ENCODE data around the gene UCN. TPM values are rescaled to one million over a fixed set of nuclear protein-coding genes. Genes with fewer than 3 reads are reported as not detected.
"Not testable (repeated sequence)": the region's sequence is repeated elsewhere in the genome, so short reads cannot be mapped to it uniquely, and the experiment has no call there.

Gene UCN
- polyA plus RNA-seq, 1 experiment, result 0.40 TPM

- ChIA-PET POLR2A (interaction anchor here (0.6 to 0.7 kb wide), 2 partner anchors 16 to 25 kb away, joined by 3 to 4 read pairs; partner anchors contain the start of gene EIF2B4), CTCF (no interaction called here)
- DNase-seq (ENCODE audit: low read depth, low spot score), result no peak
- Histone ChIP-seq H3K4me3 (ENCODE audit: low read depth, low read length) (no peak overlapping the region), H3K27ac (ENCODE audit: low read depth, low read length) (no peak overlapping the region), H3K27me3 (ENCODE audit: control insufficient read depth, insufficient read depth, low read length) (no peaks in the 10 kb centered on the region), H3K9me3 (ENCODE audit: control insufficient read depth, insufficient read depth, low read length) (no peaks in the 10 kb centered on the region; the same call in 1 of the 2 replicates)
- TF ChIP-seq CTCF (IDR thresholded peaks at IDR 0.05; ENCODE audit: low read depth, low read length), result no peak
These were observed 45.7 kb upstream of the UCN start for GRCh38 chr2:27353762-27354596.

- H3K27me3 ChIP-seq (ENCODE audit: control insufficient read depth, insufficient read depth, low read length); POLR2A ChIA-PET; H3K9me3 ChIP-seq (ENCODE audit: control insufficient read depth, insufficient read depth, low read length); DNase-seq (ENCODE audit: low read depth, low spot score); H3K27ac ChIP-seq (ENCODE audit: low read depth, low read length); H3K4me3 ChIP-seq (ENCODE audit: low read depth, low read length): not testable (repeated sequence)
- CTCF ChIA-PET, result interaction anchor here (1.4 kb wide), 1 partner anchor 9 kb away, joined by 3 read pairs; no protein-coding TSS in a partner anchor
These were observed 45.1 kb upstream of the UCN start for GRCh38 chr2:27353386-27353761.

GRCh38 chr2:27351802-27352598, 43.8 kb upstream of the UCN start:
- TF ChIP-seq CTCF (IDR thresholded peaks at IDR 0.05; ENCODE audit: low read depth, low read length), result no peak
- H3K27me3 ChIP-seq (ENCODE audit: control insufficient read depth, insufficient read depth, low read length), result no peaks in the 10 kb centered on the region
- CTCF ChIA-PET, result interaction anchor here (1.4 kb wide), 2 partner anchors 8 to 18 kb away, joined by 3 read pairs; partner anchors contain the start of gene EIF2B4
- H3K9me3 ChIP-seq (ENCODE audit: control insufficient read depth, insufficient read depth, low read length), result no peaks in the 10 kb centered on the region; the same call in 1 of the 2 replicates
- H3K4me3 ChIP-seq (ENCODE audit: low read depth, low read length), result no peak overlapping the region
- POLR2A ChIA-PET, result no interaction called here
- H3K27ac ChIP-seq (ENCODE audit: low read depth, low read length), result no peak overlapping the region
- no peak for DNase-seq (ENCODE audit: low read depth, low spot score)

GRCh38 chr2:27350106-27350693, 42.0 kb upstream of the UCN start:
- POLR2A ChIA-PET, result no interaction called here
- Histone ChIP-seq H3K4me3 (ENCODE audit: low read depth, low read length) (no peak overlapping the region), H3K27ac (ENCODE audit: low read depth, low read length) (no peak overlapping the region), H3K27me3 (ENCODE audit: control insufficient read depth, insufficient read depth, low read length) (no peaks in the 10 kb centered on the region), H3K9me3 (ENCODE audit: control insufficient read depth, insufficient read depth, low read length) (no peaks in the 10 kb centered on the region)
- no peak for DNase-seq (ENCODE audit: low read depth, low spot score)
- no peak for TF ChIP-seq CTCF (IDR thresholded peaks at IDR 0.05; ENCODE audit: low read depth, low read length)
- CTCF ChIA-PET, result no interaction called here

- CTCF ChIA-PET, result no interaction called here
These were observed 39.4 kb upstream of the UCN start for GRCh38 chr2:27347641-27348040.

More at GRCh38 chr2:27347641-27348040, 39.4 kb upstream of the UCN start:
- no peak for TF ChIP-seq CTCF (IDR thresholded peaks at IDR 0.05; ENCODE audit: low read depth, low read length)
- DNase-seq (ENCODE audit: low read depth, low spot score), result no peak
- no peak overlapping the region for H3K27ac ChIP-seq (ENCODE audit: low read depth, low read length)
- no peak overlapping the region for H3K4me3 ChIP-seq (ENCODE audit: low read depth, low read length)
- POLR2A ChIA-PET, result interaction anchor here (0.6 kb wide), 1 partner anchor 18 kb away, joined by 4 read pairs; no protein-coding TSS in a partner anchor
- no peaks in the 10 kb centered on the region for H3K27me3 ChIP-seq (ENCODE audit: control insufficient read depth, insufficient read depth, low read length)
- no peaks in the 10 kb centered on the region for H3K9me3 ChIP-seq (ENCODE audit: control insufficient read depth, insufficient read depth, low read length)

Measured in AG04450 (cell line).